Bronchial epithelial cell (primary cell): ENCODE measurements around the gene P2RY12. TPM values are rescaled to one million over a fixed set of nuclear protein-coding genes. Genes with fewer than 3 reads are reported as not detected.

Experiments used
- DNase-seq: peaks from one replicate; pipeline ENCODE4 v3.0.0-alpha.2; 2010; ENCODE audit warnings: low read depth
- FAIRE-seq: peaks from 2 replicates; lab custom pipeline; 2011; peaks lifted over from hg19 to GRCh38; lab: Jason Lieb, UNC
- H3K27me3 ChIP-seq: 2 replicates; pipeline ENCODE4 v1.5.1; 2011; ENCODE audit warnings: low read length; ENCODE audit not compliant: control insufficient read depth, insufficient read depth
- H3K36me3 ChIP-seq: 2 replicates; pipeline ENCODE4 v1.5.1; 2011; ENCODE audit warnings: low read length; ENCODE audit not compliant: control insufficient read depth, insufficient read depth
- H3K4me3 ChIP-seq: 2 replicates; pipeline ENCODE4 v1.5.1; 2011; ENCODE audit warnings: mild to moderate bottlenecking, low read depth, low read length, control low read depth
- CTCF ChIP-seq: IDR thresholded peaks from 2 replicates; pipeline ENCODE4 v1.5.1; 2011; ENCODE audit warnings: mild to moderate bottlenecking, moderate library complexity, low read length, control low read depth, inconsistent platforms; ENCODE audit not compliant: insufficient read depth, severe bottlenecking
- total RNA-seq: library from RNA; depleted of rRNA; stranded (reverse); fragments of >200 nt; gene quantifications from 2 replicates; pipeline ENCODE4 v1.2.1, GENCODE V29; 2014

P2RY12 gene
- total RNA-seq, 1 donor from 2014 or later, result not detected

GRCh38 chr3:151412989-151413388 is 28.4 kb upstream of the P2RY12 start:
- no peak for FAIRE-seq
- no peak for TF ChIP-seq CTCF

GRCh38 chr3:151410891-151411559 is 26.5 kb upstream of the P2RY12 start:
- DNase-seq, result peak; percentile 47
- no peak for TF ChIP-seq CTCF
- Histone ChIP-seq H3K4me3 (no peak overlapping the region), H3K27me3 (no peaks in the 10 kb centered on the region), H3K36me3 (no peaks in the 10 kb centered on the region)
- FAIRE-seq, result no peak

More at GRCh38 chr3:151412989-151413388, 28.4 kb upstream of the P2RY12 start:
- no peaks in the 10 kb centered on the region for H3K36me3 ChIP-seq
- no peaks in the 10 kb centered on the region for H3K27me3 ChIP-seq
- no peak for DNase-seq
- no peak overlapping the region for H3K4me3 ChIP-seq

GRCh38 chr3:151407928-151408327 is 23.4 kb upstream of the P2RY12 start:
- no peak for DNase-seq
- Histone ChIP-seq H3K27me3 (no peaks in the 10 kb centered on the region), H3K4me3 (no peak overlapping the region), H3K36me3 (no peaks in the 10 kb centered on the region)
- no peak for FAIRE-seq
- TF ChIP-seq CTCF, result no peak

- Histone ChIP-seq H3K4me3 (no peak overlapping the region), H3K27me3 (no peaks in the 10 kb centered on the region), H3K36me3 (no peaks in the 10 kb centered on the region)
- no peak for FAIRE-seq
- TF ChIP-seq CTCF, result no peak
- DNase-seq, result peak; percentile 36
Measured at GRCh38 chr3:151404316-151404715, 19.8 kb upstream of the P2RY12 start.

GRCh38 chr3:151403246-151403645 is 18.7 kb upstream of the P2RY12 start:
- Histone ChIP-seq H3K36me3 (no peaks in the 10 kb centered on the region), H3K4me3 (no peak overlapping the region), H3K27me3 (no peaks in the 10 kb centered on the region)
- peak; percentile 68 for FAIRE-seq
- peak; percentile 83 for DNase-seq
- no peak for TF ChIP-seq CTCF

GRCh38 chr3:151402349-151402748 is 17.8 kb upstream of the P2RY12 start:
- H3K4me3 ChIP-seq, result no peak overlapping the region
- TF ChIP-seq CTCF, result no peak
- H3K27me3 ChIP-seq, result no peaks in the 10 kb centered on the region
- DNase-seq (no peak), FAIRE-seq (no peak)
- H3K36me3 ChIP-seq, result no peaks in the 10 kb centered on the region
